ENCODE data around the gene NAP1L4. TPM values are rescaled to one million over a fixed set of nuclear protein-coding genes. Genes with fewer than 3 reads are reported as not detected.

Gene NAP1L4
- total RNA-seq, 6 experiments from 2014 or later = 109 to 140 (median 131) TPM

GRCh38 chr11:2915473-2915872 lies 76.7 kb downstream of the NAP1L4 start:
- no peak overlapping the region for H3K27ac Mint-ChIP-seq
- H3K36me3 Mint-ChIP-seq (ENCODE audit: low read depth) = no peaks in the 10 kb centered on the region
- H3K9me3 Mint-ChIP-seq = no peaks in the 10 kb centered on the region
- no peak for TF ChIP-seq CTCF (IDR thresholded peaks at IDR 0.05)
- no peak for DNase-seq
- peaks cover 10% of the 10 kb centered on the region for H3K27me3 Mint-ChIP-seq (ENCODE audit: insufficient read depth)
- peaks cover 14% of the 10 kb centered on the region for H3K4me1 Mint-ChIP-seq (ENCODE audit: low read depth)
- no peak overlapping the region for H3K4me3 Mint-ChIP-seq

DNA sequence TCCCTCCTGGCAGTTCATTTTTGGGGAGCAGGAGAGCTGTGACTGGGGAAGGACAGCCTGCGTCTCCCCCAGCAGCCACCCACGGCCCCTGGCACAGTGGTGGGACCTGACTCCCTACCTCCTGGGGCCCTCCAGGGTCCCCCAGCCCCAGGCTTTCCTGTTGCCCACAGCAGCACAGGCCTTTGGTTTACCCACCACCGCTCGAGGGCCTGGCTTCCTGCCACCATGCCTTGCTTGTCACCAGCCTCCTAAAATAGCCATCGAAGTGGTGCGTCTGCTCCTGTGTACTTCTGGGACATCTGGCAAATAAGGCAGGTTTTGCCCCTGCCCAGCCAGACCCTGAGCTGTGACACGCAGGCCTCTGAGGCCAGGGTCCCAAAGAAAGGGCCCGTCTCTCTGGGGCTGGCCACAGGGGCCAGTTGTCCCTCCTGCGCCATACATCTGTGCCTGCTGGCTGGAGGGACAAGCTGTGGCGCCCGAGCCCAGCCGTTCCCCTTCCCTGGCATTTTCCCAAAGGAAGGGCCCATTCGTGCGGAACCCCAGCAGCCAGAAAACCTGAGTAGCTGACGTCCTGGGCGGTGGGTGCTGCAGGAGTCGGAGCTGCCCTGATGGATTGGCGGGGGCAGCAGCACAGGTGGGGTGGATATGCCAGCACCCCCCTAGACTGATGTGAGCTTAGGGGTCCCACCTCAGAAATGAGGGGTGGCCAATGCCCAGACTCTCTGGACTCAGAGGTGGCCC lies 77.5 kb downstream of the NAP1L4 start:
- peaks cover 10% of the 10 kb centered on the region for H3K27me3 Mint-ChIP-seq (ENCODE audit: insufficient read depth)
- no peak for TF ChIP-seq CTCF (IDR thresholded peaks at IDR 0.05)
- no peak overlapping the region for H3K4me3 Mint-ChIP-seq
- H3K36me3 Mint-ChIP-seq (ENCODE audit: low read depth) = no peaks in the 10 kb centered on the region
- no peaks in the 10 kb centered on the region for H3K9me3 Mint-ChIP-seq
- H3K27ac Mint-ChIP-seq = no peak overlapping the region
- H3K4me1 Mint-ChIP-seq (ENCODE audit: low read depth) = peaks cover 14% of the 10 kb centered on the region
- DNase-seq = no peak

- no peak for TF ChIP-seq CTCF (IDR thresholded peaks at IDR 0.05)
- no peak for DNase-seq
- Mint-ChIP-seq H3K36me3 (ENCODE audit: low read depth) (no peaks in the 10 kb centered on the region), H3K27me3 (ENCODE audit: insufficient read depth) (peaks cover 6% of the 10 kb centered on the region), H3K4me3 (no peak overlapping the region), H3K9me3 (no peaks in the 10 kb centered on the region), H3K4me1 (ENCODE audit: low read depth) (peaks cover 14% of the 10 kb centered on the region), H3K27ac (no peak overlapping the region)
Observed at GRCh38 chr11:2913776-2914175, 78.4 kb downstream of the NAP1L4 start.

DNA sequence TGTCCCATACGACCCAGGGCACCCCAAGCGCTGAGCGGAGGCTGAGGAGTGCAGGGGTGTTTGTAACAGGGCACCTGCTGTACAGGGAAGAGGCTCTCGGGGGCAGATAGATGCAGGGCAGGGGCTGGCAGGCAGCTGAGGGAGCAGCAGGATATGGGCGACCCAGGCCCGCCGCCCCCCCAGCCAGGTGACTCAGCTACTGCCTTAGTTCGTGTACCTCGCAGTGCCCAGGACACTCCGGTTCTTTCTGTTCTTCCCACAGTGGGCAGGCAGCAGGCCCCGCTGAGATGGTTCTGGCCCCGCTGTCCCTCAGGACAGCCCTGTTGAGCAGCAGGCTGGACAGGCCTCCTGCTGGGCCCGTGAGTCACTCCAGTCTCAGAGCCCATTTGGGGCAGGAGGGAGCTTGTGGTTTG lies 79.1 kb downstream of the NAP1L4 start:
- no peak for TF ChIP-seq CTCF (IDR thresholded peaks at IDR 0.05)
- Mint-ChIP-seq H3K27ac (peak overlapping the region; percentile 60), H3K36me3 (ENCODE audit: low read depth) (no peaks in the 10 kb centered on the region)

GRCh38 chr11:2912498-2912897 lies 79.6 kb downstream of the NAP1L4 start:
- H3K4me3 Mint-ChIP-seq = no peak overlapping the region
- H3K27ac Mint-ChIP-seq = 0 out of 2 replicates have a peak overlapping the region, but pooled peaks have one; percentile 60
- H3K4me1 Mint-ChIP-seq (ENCODE audit: low read depth) = peaks cover 14% of the 10 kb centered on the region
- 0 out of 2 replicates have a peak, but pooled peaks cover under 1% of the 10 kb centered on the region for H3K36me3 Mint-ChIP-seq (ENCODE audit: low read depth)
- no peak for TF ChIP-seq CTCF (IDR thresholded peaks at IDR 0.05)
- DNase-seq = peak; percentile 64
- peaks cover 4% of the 10 kb centered on the region for H3K27me3 Mint-ChIP-seq (ENCODE audit: insufficient read depth)
- H3K9me3 Mint-ChIP-seq = no peaks in the 10 kb centered on the region

More for the DNA sequence above, 79.1 kb downstream of the NAP1L4 start:
- Mint-ChIP-seq H3K9me3 (no peaks in the 10 kb centered on the region), H3K4me3 (no peak overlapping the region), H3K27me3 (ENCODE audit: insufficient read depth) (peaks cover 4% of the 10 kb centered on the region), H3K4me1 (ENCODE audit: low read depth) (peaks cover 14% of the 10 kb centered on the region)
- DNase-seq = peak; percentile 33
